Activated CD4-positive, CD25-positive, alpha-beta regulatory T cell treated with anti-CD3 and anti-CD28 coated beads, Interleukin-2, amount 50 U/mL, for 72 hours (primary cell): ENCODE data around the gene CAPRIN2.

Source experiments
- DNase-seq: peaks from one replicate; pipeline ENCODE4 v3.0.0; 2021

CAPRIN2 gene

DNA sequence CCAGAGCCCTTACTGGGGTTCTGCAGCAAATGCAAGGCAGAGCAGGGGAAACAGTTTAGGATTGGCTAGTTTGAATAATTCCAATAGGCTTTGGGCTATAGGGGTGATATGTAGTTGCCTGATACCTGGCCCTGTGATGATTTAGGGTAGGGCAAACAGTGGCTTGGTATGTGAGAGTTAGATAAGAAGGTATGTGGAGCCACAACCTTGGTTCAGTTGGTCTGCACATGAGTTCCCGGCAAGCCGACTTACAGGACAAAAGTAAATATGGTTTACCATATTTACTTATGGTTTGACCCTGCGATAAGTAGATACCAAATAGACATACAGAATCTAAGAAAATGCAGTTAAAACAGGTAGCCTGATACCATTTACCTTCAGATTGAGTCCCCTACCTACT lies 8.3 kb upstream of the CAPRIN2 start:
- DNase-seq: no peak

DNA sequence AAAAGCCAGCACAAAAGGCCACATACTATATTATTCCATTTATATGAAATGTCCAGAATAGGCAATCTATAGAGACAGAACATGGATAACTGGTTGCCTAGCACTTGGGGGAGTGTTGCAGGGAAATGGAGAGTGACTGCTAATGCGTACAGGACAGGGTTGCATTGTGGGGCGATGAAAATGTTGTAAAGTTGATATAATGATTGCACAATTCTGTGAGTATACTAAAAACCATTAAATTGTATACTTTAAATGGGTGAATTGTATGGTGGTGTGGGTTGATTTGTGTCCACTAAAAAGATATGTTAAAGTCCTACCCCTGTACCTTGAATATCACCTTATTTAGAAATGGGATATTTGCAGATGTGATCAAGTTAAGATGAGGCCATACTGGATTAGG lies 7.0 kb upstream of the CAPRIN2 start:
- no peak for DNase-seq

DNA sequence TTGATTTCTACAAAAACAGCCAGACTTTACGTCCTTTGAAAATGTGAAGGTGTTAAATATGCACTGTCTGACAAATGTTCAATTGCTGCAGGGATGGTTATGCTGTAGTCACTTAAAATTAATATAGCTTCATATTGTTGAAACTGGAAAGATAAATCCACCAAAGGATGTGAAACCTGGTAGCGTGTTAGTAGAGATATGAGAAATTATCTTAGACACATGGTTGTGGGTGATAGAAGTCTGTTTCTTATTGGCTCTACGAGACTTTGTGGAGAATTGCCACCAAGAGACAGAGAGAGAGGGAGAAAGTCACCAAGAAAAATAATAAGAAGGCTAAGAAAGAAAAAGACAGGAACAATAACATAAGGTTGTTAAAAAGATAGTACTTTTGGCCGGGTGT lies 2.6 kb upstream of the CAPRIN2 start:
- DNase-seq: no peak

- no peak for DNase-seq
Measured at GRCh38 chr12:30756074-30756473, 1.3 kb upstream of the CAPRIN2 start.

GRCh38 chr12:30755395-30755762 lies 628 bp upstream of the CAPRIN2 start:
- DNase-seq: no peak

- DNase-seq: no peak
Measured at GRCh38 chr12:30754383-30754749, 385 bp downstream of the CAPRIN2 start.

- no peak for DNase-seq
Measured at GRCh38 chr12:30753751-30754382, 884 bp downstream of the CAPRIN2 start.

DNA sequence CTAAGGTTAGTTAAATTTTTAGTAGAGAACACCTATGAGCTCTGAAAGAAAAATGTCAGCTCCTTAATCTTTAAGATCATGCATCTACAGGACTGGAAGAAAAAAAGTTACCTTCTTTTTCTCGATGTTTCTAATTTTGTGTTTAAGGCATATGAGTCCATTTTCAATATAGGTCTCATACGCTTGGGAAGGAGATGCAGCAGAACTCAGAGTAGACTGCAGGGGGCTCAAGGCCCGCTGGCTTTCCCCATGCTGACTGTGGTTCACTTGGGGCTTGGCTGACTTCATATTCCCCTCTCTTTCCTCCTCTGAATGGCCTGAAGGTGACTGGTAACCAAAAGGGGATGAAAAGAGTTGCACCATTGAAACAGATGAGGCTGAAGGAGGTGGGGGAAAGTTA lies 1.5 kb downstream of the CAPRIN2 start:
- DNase-seq: no peak

- DNase-seq: no peak
Measured at GRCh38 chr12:30752255-30752654, 2.5 kb downstream of the CAPRIN2 start.

- DNase-seq: no peak
Measured at GRCh38 chr12:30748147-30748546, 6.6 kb downstream of the CAPRIN2 start.

DNA sequence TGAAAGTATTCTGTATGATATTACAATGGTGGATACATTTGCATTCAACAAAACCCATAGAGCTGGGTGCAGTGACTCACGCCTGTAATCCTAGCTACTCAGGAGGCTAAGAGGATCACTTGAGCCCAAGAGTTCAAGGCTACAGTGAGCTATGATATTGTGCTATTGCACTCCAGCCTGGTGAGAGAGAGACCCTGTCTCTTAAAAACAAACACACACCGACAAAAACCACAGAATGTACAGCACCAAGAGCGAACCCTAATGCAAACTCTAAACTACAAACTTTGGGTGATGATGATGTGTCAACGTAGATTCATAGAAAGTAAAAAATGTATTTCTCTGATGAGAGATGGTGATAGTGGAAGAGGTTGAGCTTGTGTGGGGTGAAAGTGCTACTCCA lies 8.6 kb downstream of the CAPRIN2 start:
- DNase-seq: no peak

GRCh38 chr12:30744321-30744720 lies 10.4 kb downstream of the CAPRIN2 start:
- DNase-seq: no peak

DNA sequence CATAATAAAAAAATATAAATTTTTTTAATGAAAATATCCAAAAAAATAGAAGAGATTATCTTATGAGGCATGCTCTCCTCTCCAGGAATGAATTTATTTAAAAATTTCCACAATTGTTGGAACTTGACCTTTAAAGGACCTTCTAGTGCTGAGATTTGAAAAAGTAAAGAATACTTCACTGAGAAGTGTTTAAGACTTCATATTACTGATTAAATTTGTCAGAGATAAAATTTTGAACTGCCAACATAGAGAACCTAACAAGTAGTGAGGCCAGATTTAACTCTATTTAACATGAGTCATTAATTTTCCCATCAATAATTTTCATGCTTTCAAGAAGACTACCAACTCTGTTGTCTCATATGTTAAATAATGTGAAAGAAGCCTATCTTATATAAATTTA lies 14.5 kb downstream of the CAPRIN2 start:
- DNase-seq: no peak

DNA sequence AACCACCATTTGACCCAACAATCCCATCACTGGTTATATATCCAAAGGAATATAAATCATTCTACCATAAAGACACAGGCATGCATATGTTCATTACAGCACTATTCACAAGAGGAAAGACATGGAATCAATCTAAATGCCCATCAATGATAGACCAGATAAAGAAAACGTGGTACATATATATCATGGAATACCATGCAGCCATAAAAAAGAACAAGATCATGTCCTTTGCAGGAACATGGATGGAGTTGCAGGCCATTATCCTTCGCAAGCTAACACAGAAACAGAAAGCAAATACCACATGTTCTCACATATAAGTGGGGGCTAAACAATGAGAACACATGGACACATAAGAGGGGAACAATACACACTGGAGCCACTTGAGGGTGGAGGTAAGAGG lies 15.7 kb downstream of the CAPRIN2 start:
- DNase-seq: no peak

DNA sequence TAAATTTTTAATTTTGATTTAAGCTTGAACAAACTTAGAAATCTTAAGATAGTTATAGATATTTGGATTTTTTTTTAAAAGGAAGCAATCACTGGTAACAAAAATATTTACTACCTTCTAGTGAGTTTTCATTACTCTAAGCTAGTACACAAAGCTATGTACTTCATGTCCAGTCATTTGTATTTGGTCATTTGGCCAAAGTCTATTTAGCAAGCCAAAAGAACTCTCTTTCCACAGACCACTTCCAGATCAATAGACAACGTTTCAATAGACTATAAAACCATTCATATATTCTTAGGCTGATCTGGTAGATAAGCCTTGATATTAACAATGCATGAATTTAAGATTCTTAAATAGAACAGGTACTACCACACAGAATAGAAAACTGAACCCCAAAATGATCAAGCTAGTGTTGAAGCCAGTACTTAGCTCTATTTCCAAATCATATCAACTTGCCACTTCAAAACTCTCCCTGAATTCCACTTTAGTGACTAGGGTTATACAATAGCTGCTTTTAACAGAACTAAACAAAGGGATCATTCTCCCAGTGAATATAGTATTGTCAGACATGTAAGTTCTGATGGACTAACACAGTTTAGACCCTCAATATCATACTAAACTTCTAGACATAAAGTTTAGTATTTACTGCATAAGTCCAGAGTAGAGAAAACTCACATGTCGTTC lies 21.7 kb downstream of the CAPRIN2 start:
- DNase-seq: no peak

DNA sequence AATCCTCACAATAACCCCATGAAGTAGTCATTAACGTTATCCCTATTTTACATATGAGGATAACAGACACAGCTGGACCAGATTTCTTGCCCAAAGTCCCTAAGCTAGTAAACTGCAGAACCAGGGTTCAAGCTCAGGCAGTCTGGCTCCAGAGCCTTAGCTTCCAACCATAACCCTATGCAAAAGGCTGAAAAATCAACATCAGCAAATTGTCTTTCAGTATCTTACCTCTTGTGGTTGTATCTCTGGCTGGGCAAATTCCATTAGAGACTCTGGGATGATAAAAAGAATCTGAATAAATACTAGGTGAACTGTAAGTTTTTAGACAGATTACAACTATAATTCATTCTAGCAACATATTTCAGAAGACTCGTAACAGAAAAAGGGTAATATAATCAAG lies 24.7 kb downstream of the CAPRIN2 start:
- DNase-seq: no peak

- DNase-seq: no peak
Measured at GRCh38 chr12:30729547-30729946, 25.2 kb downstream of the CAPRIN2 start.

GRCh38 chr12:30726647-30727046 lies 28.1 kb downstream of the CAPRIN2 start:
- no peak for DNase-seq

DNA sequence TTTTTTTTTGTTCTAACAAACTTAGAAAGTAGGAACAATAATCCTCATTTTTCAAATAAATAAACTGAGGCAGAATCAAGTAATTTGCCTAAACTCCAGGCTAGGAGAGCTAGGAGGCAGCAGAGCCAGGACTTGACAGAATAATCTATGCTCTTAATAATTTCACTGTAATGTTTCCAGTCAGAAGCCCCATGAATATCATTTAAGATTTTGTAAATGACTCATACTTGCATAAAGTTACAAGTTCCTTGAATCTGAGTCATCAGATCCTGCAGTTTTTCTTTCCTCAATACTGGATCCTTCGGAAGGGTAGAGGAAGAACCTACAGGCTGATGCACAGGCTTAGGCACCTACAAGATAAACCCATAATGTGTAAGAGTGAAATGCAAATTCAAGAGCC lies 29.0 kb downstream of the CAPRIN2 start:
- DNase-seq: no peak

DNA sequence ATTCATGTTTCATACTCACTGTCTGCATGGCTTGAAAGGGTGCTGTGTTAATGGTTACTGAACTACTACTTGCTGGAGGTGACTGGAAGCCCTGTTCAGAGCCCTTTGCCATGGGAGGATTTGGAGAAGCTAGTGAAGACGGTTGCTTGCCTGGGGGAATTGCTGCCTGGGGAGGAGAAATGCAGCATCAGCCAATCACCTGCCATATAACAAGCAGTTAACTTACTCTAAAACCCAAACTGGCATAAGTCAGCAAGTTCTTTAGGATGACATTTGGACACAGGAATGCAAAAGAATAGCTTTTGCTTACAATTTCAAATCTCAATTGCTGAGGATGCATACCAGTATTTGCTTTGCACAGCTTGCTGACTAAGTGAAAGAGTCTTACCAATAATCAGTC lies 35.7 kb downstream of the CAPRIN2 start:
- DNase-seq: no peak

DNA sequence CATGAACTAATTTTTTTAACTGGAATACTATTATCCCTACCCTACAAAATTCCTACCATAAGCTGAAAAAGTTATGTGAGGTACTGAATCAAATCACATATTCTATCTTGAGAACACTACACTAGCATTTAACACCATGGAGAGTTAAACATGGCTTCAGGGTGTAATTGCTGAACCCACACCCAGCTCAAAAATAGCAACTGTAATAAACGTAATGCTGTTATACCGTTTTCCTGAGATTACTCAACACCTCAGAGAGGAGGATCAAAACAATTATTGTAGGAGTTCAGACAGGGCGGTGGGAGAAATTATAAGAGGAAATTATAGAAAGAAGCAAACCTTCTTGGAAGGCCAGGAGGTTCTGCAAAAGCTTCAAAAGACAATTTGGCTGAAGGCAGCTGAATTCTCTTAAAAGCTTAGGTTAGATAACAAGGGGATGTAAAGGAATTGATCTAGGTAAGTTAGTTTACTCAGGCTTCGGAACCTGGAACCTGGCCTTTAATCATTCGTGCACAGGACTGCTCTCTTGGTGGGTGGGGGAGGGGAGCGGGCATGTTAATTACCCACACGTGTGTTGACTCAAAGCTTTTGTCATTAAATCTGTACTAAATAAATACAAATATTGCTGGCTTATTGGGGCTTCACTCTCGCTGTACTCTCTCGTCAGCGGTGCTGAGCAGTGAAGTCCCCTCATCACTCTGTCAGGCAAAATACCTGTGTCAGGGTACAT lies 47.0 kb downstream of the CAPRIN2 start:
- no peak for DNase-seq

GRCh38 chr12:30706476-30706875 lies 48.3 kb downstream of the CAPRIN2 start:
- no peak for DNase-seq

- DNase-seq: no peak
Measured at GRCh38 chr12:30701056-30701455, 53.7 kb downstream of the CAPRIN2 start.

DNA sequence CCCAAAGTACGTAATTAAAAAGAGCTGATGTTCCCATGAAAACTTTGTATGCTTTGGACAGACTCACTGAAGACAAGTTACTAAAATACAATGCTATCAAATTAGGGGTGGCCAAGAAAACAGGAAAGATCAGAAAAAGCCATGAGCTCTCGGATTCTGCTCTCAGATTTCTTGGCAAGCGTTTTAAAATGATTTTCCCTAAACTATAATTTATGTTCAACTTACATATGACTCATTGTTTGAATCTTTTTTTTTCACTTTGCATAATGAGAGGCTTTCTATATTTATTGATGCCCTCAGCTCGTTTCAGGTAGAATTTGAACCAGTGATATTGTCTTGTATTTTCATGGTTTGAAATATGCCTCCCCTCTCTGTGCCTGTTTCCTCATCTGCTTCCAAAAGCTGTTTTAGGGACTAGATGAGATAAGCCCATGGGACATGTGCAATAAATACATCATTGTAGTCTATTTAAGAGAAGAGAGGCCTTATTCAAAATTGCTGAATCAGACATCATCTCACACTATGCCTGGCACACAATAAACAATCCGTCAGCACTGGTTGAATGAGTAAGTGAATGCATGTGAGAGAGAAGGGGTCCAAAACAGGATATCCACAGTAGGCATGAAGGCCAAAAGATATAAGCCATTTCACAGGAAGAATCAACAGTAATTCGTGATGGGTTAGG lies 54.4 kb downstream of the CAPRIN2 start:
- DNase-seq: no peak
